ENCODE measurements around the gene TP53BP2.
"Not testable (repeated sequence)": the region's sequence is repeated elsewhere in the genome, so short reads cannot be mapped to it uniquely, and the experiment has no call there.

The TP53BP2 gene

DNA sequence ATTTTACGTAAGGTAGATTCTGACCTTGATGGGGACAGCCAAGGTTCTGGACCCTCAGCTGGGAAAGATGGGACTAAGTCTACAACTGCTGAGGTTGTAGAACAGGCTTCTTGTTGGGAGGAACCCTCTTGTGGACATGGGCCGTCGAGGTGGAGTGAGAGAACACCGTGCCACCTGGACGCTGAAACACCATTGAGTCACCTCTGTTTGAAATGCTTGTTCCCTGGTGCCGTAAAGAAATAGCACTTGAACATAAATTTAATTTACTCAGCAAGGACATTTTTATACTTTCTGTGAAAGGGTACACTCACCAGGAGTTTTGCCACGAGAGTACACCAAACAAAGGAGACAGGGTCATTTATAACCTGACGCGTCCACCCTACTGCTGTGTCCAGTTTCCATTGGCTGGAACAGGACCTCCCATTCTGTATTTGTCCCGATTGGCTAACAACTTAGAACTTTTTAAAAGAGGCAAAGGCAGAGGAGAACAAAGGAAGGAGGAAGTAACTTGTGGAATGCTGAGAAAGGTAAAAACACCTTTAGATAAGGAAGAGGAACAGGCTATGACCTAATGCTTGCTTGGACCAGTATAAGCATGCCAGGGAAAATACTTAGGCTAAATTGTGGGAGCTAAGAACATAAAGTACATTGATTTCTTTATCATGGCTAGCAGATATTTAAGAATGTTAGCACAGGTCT lies 105.6 kb downstream of the TP53BP2 start:
- DNase-seq, result not testable (repeated sequence)

DNA sequence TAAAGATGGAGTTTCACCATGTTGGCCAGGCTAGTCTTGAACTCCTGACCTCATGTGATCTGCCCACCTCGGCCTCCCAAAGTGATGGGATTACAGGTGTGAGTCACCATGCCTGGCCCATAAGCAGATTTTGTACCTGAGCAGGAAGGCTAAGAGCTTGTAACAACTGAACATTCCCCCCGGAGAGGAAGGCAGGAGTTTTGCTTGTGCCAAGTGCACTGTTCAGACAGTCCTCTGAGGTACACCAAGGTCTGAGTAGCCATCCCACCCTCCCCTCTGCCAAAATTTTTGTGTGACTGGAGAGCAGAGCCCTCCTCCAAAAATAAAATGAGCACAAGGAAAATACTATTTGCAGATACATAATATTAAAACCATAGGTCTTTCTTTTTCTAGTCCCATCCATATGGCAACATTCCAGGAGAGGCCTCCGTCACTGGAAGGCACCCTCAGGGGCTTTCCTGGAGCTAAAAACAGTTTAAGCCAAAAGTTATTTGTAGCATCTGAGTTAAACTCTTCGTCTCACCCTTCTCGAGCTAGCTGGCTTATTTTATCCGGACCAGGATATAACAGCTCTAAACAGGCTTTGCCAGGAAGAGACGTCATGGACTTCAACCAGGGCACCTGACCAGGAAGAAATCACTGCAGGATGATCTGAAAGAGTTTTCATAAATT lies 106.2 kb downstream of the TP53BP2 start:
- DNase-seq, result no peak

DNA sequence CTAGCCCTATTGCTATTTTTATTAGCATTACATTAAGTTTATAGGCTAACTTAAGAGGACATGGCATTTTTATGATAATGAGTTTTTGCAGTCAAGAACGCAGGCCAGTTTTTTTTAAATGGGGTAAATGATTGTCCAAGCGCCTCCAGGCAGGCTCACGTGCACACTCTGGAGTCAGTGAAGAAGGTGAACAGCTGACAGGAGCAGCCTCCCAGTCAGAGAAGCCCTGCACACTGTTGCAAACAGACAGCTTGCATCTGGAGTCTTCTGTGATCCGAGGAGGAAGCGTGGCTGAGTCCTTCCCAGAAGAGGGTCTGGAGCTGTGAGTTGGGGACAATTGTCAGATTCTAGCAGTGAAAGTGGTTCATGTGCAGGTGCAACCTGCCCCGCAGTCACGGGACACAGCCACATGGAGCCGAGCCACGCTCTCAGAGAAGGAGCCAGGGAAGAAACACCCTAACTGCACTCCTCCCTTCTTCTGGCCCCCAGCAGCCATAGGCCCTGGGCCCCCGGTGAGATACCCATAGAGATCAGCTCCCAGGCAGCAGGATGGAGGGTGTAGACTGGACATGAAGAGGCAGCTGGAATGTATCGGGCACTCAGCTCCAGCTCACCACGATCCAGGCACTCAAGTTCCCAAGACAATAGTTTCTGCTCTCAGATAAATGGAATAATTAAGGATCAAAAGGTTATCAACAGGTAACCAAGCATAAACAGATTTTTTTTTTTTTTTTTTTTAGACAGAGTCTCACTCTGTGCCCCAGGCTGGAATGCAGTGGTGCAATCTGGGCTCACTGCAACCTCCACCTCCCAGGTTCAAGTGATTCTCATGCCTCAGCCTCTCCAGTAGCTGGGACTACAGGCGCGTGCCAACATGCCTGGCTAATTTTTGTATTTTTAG lies 107.0 kb downstream of the TP53BP2 start:
- DNase-seq, result no peak

DNA sequence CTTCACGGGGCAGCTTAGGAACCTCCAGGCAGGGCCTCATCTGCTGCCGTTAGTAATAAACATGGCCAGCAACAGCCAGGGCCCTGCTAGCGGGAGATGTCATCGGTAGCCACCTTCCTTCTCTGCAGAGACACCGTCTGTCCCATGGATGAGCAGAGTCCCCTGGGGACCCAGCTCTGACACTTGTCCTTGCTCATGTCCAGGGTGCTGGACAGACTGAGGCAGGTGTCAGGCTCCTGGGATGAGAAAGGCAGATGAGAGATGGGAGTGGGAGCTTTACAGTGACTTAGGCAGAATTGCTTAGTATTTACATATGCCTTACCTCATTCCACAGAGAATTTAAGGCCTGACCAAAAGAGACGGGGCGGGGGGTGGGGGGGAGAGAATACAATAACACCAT lies 108.4 kb downstream of the TP53BP2 start:
- no peak for DNase-seq

DNA sequence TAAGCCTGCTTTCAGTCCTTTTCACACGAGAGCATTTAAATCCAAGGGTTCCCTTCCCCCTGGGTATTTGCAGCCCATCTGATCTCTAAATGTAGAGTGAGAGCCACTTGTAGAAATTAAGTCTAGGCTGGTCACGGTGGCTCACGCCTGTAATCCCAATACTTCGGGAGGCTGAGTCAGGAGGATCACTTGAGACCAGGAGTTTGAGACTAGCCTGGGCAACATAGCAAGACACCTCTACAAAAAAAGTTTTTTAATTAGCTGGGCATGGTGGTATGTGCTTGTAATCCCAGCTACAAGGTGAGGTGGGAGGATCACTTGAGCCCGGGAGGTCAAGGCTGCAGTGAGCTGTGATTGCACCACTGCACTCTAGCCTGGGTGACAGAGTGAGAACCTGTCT lies 109.1 kb downstream of the TP53BP2 start:
- DNase-seq, result not testable (repeated sequence)

DNA sequence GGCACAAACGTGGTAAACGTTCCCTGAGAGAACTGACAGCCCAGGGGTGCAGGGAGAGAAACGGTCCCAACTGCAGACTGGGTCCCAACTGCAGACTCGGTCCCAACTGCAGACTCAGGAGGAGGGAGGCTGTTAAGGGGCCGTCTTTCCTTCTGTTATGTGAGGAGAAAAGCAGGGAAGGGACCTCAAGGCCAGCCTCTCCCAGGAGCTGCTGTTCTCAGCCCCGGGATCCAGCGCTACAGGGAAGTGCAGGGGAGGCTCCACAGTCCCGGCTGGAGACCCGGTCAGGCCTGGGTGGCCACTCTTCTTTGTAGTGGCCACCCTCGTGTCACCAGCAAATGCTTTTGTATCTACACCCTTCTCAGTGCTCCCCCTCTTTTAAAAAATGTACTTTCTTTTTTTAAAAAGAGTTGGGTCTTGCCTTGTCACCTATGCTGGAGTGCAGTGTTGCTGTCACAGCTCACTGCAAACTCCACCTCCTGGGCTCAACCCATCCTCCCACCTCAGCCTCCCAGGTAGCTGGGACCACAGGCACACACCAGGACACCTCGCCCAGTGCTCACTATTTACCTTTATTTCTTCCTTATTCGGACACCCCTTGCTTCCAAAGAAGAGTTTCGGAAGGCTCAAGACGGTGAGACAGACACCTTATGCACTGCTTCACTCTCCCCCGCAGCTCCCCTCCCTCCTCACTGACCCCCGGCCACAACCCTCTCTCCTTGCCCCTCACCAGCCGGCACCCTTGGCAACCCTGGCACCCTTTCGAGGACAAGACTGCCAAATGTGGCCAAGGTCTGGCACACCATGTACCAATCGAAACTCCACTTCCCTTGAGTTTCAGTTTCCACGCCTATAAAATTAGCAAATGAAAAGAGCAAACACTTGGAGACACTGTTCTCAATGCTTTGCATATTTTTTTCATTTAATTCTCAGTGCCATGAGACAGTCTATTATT lies 111.6 kb downstream of the TP53BP2 start:
- no peak for DNase-seq

DNA sequence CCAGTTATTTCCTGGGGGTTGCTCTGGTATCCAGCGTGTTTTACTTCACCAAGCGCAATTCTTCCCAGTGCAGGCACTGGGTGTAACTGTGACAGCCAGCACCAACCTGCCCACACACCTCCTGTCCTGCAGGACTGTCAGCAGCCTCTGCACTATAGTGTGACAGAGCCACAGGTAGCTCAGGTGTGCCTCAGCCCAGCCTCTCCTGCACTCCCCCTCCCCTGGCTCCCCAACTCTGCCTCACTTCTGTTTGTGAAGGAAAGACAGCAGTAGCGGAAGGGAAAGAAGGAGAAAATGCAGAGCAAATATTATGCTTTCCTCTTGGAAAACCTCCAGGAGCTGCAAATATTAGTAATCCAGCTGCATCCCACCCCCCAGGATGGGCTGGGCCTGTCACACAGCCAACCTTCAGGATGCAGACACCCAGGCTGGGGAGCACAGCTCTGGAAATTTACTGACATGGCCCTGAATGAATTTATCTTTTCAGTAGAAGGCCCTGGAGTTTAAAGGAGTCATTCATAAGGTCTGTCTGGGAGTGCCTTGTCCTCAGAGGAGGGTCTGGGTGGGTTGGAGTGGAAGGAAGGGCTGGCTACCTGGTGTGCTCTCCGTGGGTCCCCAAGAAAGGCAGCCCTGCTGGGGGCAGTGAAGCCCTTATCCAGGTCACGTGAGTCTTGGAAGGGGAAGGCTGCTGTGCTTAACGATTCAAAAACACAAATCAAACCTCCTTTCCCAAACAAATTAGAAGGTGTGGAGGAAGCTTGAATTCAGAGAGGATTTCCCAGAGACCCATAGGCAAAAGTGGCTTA lies 112.6 kb downstream of the TP53BP2 start:
- no peak for DNase-seq

DNA sequence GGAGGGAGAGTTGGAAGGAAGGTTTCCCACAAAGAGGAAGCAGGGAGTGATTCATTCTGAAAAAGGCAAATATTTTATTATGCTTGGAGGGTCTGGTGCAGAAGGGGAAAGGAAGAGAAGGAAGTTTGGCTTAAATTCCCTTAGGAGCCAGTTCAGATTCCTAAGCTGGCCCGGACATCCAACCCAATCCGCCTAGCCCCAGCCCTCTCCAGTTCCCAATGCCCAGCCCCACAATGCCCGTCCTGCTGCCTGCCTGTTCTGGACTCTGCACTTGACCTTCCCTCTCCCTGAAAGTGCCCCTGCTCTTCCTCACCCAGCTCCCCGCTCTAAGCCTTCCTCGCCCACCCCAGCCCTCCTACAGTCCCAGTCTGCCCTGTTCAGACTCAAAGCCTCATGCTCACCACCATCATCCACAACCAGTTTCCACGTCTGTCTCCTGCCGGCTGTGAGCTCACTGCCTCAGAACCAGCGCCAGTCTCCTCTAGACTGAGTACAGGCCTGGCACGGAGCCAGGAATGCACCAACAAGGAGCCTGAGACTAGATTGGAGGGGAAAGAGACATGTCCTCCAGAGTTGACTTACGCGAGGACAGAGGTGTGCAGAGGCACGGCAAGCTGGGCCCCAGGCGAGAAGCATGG lies 114.5 kb downstream of the TP53BP2 start:
- DNase-seq, result no peak

DNA sequence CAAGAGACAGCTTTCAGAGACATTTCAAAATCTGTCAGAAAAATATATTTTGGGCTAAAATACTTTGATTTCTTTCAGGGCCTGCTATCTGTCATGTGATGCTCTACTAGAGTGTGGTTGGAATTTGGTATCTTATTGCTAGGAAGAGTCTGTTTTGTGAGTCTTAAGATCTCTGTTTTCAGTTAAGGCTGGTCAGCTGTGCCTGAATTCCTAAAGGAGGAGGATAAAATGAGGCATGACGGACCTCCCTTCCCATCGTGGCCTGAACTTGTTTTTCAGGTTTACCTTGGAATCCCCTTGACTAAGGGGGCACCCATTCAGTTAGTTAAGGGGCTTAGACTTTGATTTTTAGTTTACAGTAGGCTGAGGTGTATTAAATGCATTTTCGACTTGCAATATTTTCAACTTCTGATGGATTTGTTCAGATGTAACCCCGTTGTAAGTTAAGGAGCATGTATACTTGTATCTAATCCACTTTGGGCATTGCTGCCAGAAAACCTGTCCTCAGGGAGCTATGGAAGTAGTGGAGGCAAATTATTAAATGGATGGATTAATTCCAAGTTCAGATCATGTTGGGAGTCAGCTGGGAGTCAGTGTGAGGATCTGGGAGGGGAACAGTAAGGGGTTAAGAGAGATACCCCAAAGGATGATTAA lies 115.1 kb downstream of the TP53BP2 start:
- DNase-seq, result no peak

DNA sequence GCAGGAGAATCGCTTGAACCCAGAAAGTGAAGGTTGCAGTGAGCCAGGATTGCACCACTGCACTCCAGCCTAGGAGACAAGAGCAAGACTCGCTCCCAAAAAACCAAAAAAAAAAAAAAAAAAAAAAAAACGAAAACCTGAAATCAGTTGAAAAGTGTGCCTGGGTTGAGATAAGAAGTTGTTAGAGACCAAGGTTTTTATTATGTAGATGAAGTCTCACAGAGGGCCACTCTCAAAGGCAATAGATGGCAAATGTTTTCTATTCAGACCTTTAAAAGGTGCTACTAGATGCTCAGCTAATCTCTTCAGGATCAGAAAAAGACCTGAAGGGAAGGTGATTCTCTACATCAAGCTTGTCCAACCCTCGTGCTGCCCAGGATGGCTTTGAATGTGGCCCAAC lies 115.8 kb downstream of the TP53BP2 start:
- no peak for DNase-seq
